ENCODE results near the gene CLIC3. TPM values are rescaled to one million over a fixed set of nuclear protein-coding genes. Genes with fewer than 3 reads are reported as not detected.

CLIC3 gene
- total RNA-seq, 1 experiment from 2014 or later = not detected

- H3K4me3 ChIP-seq (ENCODE audit: low read depth, low read length, poor library complexity, severe bottlenecking) = no peak overlapping the region
- DNase-seq (ENCODE audit: low spot score) = no peak
- CTCF ChIA-PET = no interaction called here
- BruUV-seq (replicated peaks) = no TSS peak
- no peak for TF ChIP-seq EZH2 (IDR thresholded peaks at IDR 0.05; ENCODE audit: borderline replicate concordance, low read depth, low read length, poor library complexity, severe bottlenecking)
- TF ChIP-seq, protein P1, sequence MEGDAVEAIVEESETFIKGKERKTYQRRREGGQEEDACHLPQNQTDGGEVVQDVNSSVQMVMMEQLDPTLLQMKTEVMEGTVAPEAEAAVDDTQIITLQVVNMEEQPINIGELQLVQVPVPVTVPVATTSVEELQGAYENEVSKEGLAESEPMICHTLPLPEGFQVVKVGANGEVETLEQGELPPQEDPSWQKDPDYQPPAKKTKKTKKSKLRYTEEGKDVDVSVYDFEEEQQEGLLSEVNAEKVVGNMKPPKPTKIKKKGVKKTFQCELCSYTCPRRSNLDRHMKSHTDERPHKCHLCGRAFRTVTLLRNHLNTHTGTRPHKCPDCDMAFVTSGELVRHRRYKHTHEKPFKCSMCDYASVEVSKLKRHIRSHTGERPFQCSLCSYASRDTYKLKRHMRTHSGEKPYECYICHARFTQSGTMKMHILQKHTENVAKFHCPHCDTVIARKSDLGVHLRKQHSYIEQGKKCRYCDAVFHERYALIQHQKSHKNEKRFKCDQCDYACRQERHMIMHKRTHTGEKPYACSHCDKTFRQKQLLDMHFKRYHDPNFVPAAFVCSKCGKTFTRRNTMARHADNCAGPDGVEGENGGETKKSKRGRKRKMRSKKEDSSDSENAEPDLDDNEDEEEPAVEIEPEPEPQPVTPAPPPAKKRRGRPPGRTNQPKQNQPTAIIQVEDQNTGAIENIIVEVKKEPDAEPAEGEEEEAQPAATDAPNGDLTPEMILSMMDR (conservative IDR thresholded peaks at IDR 0.05; ENCODE audit: low read depth, low read length) = no peak
- H3K27me3 ChIP-seq (replicated peaks; ENCODE audit: insufficient read depth, low read depth, low read length, poor library complexity) = no peaks in the 10 kb centered on the region
- POLR2A ChIA-PET (ENCODE audit: low non-redundant PET) = no interaction called here
- intact Hi-C loops (cut with micrococcal nuclease; ENCODE audit: unreplicated experiment) = no loop called here
- H3K4me1 ChIP-seq (ENCODE audit: insufficient read depth, low read length, poor library complexity, severe bottlenecking) = no peaks in the 10 kb centered on the region
- no peak overlapping the region for H3K27ac ChIP-seq (ENCODE audit: low read depth, low read length, poor library complexity, severe bottlenecking)
- H3K9me3 ChIP-seq (ENCODE audit: low read depth, low read length, poor library complexity, severe bottlenecking) = no peaks in the 10 kb centered on the region
- no peaks in the 10 kb centered on the region for H3K36me3 ChIP-seq (ENCODE audit: insufficient read depth, low read length, poor library complexity, severe bottlenecking)
Observed at GRCh38 chr9:136958898-136959850, 37.2 kb downstream of the CLIC3 start.

DNA sequence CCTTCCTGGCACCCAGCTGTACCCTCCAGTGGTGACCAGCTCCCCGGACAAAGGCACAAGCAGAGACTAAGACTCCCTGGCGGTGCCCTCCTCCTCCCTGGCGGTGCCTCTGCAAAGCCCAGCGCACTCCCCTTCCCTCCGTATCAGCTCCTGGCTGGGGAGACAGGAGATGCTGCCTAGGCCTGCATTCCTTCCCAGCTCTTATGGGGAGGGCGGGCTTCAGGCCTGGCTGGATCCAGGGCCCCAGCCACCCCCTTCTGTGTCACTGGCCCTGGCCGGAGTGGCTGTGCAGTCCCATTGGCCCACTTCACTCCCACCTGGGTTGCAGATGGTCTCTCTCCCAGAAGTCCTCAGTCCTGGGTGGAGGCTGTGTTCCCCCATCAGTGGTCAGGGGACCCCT lies 37.9 kb downstream of the CLIC3 start:
- H3K4me3 ChIP-seq (ENCODE audit: low read depth, low read length, poor library complexity, severe bottlenecking) = no peak overlapping the region
- no peaks in the 10 kb centered on the region for H3K27me3 ChIP-seq (replicated peaks; ENCODE audit: insufficient read depth, low read depth, low read length, poor library complexity)
- no peaks in the 10 kb centered on the region for H3K4me1 ChIP-seq (ENCODE audit: insufficient read depth, low read length, poor library complexity, severe bottlenecking)
- ChIA-PET POLR2A (ENCODE audit: low non-redundant PET) (no interaction called here), CTCF (no interaction called here)
- H3K27ac ChIP-seq (ENCODE audit: low read depth, low read length, poor library complexity, severe bottlenecking) = no peak overlapping the region
- H3K36me3 ChIP-seq (ENCODE audit: insufficient read depth, low read length, poor library complexity, severe bottlenecking) = no peaks in the 10 kb centered on the region
- DNase-seq (ENCODE audit: low spot score) = no peak
- TF ChIP-seq, protein P1 (conservative IDR thresholded peaks at IDR 0.05; ENCODE audit: low read depth, low read length) = no peak
- no peak for TF ChIP-seq EZH2 (IDR thresholded peaks at IDR 0.05; ENCODE audit: borderline replicate concordance, low read depth, low read length, poor library complexity, severe bottlenecking)
- H3K9me3 ChIP-seq (ENCODE audit: low read depth, low read length, poor library complexity, severe bottlenecking) = no peaks in the 10 kb centered on the region
- intact Hi-C loops (cut with micrococcal nuclease; ENCODE audit: unreplicated experiment) = no loop called here
- no TSS peak for BruUV-seq (replicated peaks)

GRCh38 chr9:136957901-136958300 lies 38.5 kb downstream of the CLIC3 start:
- CTCF ChIA-PET = no interaction called here
- Histone ChIP-seq H3K9me3 (ENCODE audit: low read depth, low read length, poor library complexity, severe bottlenecking) (no peaks in the 10 kb centered on the region), H3K36me3 (ENCODE audit: insufficient read depth, low read length, poor library complexity, severe bottlenecking) (no peaks in the 10 kb centered on the region), H3K4me3 (ENCODE audit: low read depth, low read length, poor library complexity, severe bottlenecking) (no peak overlapping the region), H3K27me3 (replicated peaks; ENCODE audit: insufficient read depth, low read depth, low read length, poor library complexity) (no peaks in the 10 kb centered on the region), H3K27ac (ENCODE audit: low read depth, low read length, poor library complexity, severe bottlenecking) (no peak overlapping the region), H3K4me1 (ENCODE audit: insufficient read depth, low read length, poor library complexity, severe bottlenecking) (no peaks in the 10 kb centered on the region)
- no TSS peak for BruUV-seq (replicated peaks)
- intact Hi-C loops (cut with micrococcal nuclease; ENCODE audit: unreplicated experiment) = no loop called here
- POLR2A ChIA-PET (ENCODE audit: low non-redundant PET) = no interaction called here
- TF ChIP-seq, protein P1 (conservative IDR thresholded peaks at IDR 0.05; ENCODE audit: low read depth, low read length) = no peak
- TF ChIP-seq EZH2 (IDR thresholded peaks at IDR 0.05; ENCODE audit: borderline replicate concordance, low read depth, low read length, poor library complexity, severe bottlenecking) = no peak
- no peak for DNase-seq (ENCODE audit: low spot score)

All from A673 (cell line).